IPS DF 19.7 (cell line): ENCODE data around the gene BIRC5.
A peak's percentile ranks its signal among the peaks of the same experiment; 100 is the strongest.
"Not testable (repeated sequence)": the region's sequence is repeated elsewhere in the genome, so short reads cannot be mapped to it uniquely, and the experiment has no call there.

Source experiments
- DNase-seq: peaks from one replicate; pipeline ENCODE4 v3.0.0-alpha.2; 2013; ENCODE audit warnings: low read depth, low spot score

BIRC5 gene

DNA sequence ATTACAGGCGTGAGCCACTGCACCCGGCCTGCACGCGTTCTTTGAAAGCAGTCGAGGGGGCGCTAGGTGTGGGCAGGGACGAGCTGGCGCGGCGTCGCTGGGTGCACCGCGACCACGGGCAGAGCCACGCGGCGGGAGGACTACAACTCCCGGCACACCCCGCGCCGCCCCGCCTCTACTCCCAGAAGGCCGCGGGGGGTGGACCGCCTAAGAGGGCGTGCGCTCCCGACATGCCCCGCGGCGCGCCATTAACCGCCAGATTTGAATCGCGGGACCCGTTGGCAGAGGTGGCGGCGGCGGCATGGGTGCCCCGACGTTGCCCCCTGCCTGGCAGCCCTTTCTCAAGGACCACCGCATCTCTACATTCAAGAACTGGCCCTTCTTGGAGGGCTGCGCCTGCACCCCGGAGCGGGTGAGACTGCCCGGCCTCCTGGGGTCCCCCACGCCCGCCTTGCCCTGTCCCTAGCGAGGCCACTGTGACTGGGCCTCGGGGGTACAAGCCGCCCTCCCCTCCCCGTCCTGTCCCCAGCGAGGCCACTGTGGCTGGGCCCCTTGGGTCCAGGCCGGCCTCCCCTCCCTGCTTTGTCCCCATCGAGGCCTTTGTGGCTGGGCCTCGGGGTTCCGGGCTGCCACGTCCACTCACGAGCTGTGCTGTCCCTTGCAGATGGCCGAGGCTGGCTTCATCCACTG is at the start of gene BIRC5:
TSS of gene BIRC5 (plus strand) at position 238 of the 690 bp plus-strand sequence. CDS start at position 302, 64 bp downstream.
- DNase-seq: peak; percentile 35

DNA sequence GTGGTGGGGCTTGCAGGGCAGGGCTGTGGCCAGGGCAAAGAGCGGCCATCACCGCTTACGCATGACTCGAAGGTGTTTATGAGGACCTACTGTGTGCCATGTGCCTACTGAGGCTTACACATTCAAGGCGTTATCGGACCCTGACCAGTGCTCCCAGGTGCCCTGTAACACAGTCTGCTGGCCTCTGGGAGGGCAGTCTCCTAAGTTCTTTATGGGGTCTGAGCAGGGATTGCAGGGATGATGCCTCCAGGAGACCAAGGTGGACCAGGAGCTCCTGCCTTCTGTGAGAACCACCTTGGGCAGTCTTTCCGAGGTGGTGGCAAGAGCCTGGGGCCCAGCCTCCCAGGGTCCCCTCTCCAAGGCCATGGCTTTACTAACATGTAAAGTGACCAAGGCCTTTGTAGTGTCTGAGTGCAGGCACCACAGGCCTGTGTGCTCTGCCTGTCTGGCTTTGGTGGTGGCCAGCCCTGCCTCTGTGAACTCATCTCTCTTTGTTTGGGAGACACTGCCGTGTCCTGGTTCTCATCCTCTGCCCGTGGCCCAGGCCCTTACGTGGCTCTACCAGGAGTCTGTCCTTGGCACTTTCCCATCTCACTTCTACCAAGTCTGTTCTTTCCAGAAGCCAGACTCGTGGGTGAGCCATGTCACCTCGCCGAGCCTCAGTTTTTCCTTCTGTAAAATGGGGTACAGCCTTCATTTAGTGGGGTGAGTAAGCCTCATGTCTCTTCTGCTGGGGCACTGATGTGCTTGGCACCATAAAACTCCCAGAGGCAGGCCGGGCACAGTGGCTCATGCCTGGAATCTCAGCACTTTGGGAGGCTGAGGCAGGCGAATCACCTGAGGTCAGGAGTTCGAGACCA is 49.1 kb upstream of the BIRC5 start:
- DNase-seq: no peak

DNA sequence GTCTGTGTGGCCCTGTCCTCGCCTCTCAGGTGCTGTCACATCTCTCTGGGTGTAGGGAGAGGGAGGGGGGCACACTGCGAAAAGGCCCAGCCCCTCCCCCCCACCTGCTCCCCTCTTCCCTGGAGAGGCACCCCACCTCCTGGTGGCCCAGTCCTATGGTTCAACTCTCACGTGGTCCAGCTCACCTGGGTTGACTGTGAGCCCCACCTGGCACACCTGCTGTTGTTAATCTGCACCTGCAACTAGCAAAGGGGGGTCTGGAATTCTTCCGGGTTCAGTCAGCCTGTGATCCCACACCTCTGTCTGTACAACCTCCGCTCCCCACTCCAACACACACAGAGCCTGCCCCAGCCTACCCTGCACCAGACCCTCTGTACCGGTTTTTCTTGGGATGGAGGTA is 47.6 kb upstream of the BIRC5 start:
- DNase-seq: no peak

GRCh38 chr17:78168242-78168902 is 45.7 kb upstream of the BIRC5 start, which contains the start of gene SYNGR2:
Gene SYNGR2, plus strand, starts transcription at chr17:78168581. Its CDS starts 36 bp downstream, at chr17:78168617.
- no peak for DNase-seq

DNA sequence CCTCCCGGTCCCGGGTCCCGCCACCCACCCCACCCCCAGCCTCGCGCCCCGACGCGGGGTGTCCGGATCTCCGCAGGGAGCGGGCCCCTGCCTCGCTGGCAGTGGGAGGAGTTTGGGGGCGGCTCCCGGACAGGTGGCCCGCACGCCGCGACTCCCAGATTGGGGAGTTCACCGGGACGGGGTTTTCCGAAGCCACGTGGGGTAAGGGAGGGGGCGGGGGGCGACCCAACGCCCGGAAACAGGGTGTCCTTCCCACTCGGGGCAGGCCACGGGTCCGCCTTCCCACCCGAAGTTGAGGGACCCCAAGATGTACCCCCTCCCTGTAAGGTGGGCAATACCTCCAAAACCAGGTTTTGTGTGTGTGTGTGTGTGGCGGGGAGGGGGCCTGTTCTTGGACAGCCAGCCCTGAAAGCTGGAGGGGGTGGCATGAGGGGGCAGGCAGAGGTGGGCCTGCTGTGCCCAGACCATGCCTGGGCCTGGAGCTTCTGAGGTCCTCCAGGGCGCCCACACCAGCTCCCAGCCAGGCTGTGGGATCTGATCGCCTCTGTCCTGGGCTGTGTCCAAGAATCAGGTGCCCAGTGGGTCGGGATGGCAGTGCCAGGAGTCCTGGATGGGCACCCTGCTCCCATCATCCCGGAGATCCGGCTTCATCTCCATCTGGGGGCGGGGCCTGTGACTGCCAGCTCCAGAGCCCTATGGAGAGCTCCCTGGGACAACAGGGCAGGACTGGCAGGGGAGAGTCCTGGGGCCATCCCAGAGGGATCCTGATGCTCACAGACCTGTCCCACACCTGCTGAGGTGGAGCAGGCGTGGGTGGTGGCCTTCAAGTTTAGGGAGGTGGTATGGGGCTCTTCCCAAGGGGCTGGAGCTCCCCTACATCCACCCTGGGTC is 44.9 kb upstream of the BIRC5 start:
- no peak for DNase-seq

GRCh38 chr17:78170692-78171590 is 43.1 kb upstream of the BIRC5 start:
- no peak for DNase-seq

- DNase-seq: not testable (repeated sequence)
These were observed 42.3 kb upstream of the BIRC5 start for GRCh38 chr17:78171591-78172248.

- DNase-seq: no peak
These were observed 41.6 kb upstream of the BIRC5 start for GRCh38 chr17:78172249-78173051.

DNA sequence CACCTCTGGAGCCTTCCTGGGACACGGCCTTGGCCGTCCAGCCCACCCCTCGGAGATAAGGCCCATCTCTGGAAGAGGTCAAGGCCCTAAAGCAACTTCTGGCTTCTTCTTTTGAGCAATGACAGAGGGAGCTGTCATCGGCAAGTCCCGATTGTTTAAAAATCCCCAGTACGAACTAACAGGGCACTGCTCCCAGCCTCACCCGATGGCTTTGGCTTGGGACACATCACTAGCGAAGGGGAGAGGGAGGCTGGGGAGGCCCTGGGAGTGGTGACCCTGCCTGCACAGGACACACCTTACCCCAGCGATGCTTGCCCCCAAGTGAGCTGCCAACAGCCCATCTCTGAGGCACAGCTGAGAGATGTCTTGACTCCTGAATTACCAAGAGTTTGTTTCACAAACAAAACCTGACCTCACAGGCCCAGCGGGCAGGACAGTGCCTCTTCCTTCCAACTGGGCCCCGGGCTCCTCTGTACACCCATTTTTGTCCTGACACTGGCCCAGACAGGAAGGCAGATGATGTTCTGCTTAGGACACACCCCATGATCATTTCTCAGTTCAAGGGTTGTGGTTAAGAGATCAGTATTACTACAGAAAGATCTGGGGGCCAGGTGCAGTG is 40.8 kb upstream of the BIRC5 start:
- no peak for DNase-seq

DNA sequence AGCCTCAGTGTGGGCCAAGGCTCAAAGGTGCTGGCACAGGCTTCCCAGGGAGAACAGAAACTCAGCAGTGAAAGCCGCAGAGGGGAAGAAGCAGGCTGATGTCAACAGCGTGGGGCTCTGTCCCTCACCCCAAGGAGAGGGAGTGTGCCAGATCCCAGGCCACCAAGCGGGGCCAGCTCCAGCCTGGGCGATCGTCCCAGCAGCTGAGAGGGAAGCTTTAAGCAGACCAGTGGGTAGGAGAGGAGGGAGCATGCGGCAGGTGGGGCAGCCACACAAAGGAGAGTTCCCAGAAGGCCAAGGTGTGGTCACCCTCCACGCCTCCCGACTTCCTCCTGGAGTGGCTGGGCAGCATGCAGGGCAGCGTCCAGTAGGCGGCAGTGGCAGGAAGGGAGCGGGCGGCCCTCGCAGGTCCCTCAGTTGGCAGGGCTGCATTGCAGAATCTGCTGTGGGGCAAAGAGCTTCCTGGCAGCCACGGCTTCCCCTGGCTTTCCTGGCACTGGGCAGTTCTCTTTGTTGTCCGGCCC is 39.6 kb upstream of the BIRC5 start:
- DNase-seq: no peak

DNA sequence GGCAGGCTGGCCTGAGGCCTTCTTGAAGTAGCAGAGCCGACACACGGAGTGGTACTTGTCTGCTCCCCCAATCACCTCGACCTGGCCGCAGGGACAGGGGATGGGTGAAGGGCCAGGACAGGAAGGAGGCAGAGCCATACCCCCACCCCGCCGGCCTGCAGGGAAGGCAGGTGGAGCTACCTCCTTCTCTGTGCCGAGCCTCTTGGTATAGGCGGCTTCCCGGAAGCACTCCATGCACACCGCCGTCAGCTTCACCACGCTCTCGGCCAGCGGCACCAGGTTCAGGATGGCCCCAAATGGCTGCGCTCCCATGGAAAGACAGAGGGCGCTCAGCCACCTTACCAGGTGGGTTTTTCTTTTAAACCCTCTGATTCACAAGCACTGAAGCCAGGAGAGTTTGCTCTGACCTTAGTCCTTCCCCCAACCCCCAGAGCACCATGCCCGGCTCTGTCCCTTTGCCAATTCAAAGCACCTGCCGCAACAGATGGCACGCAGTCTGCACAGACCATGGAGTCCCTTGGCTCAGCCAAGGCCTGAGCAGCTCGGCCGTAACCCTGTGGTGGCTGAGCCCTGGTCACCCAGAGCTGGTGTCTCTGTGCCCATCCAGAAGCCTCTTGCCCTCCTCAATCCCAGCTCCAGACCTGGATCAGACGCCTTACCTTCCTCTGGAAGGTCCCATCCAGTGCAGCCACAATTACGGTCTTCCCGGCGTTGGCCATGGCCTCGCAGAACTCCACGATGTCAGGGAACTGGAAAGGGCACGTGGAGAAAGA is 39.0 kb upstream of the BIRC5 start:
- DNase-seq: no peak

DNA sequence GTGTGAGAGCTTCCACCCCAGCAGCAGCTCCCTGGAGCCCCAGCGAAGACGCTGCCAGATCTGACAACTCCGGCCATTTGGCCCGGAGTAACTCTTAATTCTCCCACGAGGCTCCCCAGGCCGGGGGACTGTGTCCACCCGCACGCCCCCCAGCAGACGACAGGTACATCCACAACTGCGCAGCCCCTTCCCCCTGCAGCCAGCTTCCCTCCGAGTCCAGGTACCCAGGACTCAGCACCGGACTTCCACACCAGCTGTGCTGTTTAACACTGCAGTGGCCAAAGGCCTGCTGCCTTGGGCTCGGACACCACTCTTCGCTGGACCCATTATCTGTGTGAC is 38.4 kb upstream of the BIRC5 start:
- DNase-seq: no peak

GRCh38 chr17:78176548-78177025 is 37.5 kb upstream of the BIRC5 start:
- no peak for DNase-seq

DNA sequence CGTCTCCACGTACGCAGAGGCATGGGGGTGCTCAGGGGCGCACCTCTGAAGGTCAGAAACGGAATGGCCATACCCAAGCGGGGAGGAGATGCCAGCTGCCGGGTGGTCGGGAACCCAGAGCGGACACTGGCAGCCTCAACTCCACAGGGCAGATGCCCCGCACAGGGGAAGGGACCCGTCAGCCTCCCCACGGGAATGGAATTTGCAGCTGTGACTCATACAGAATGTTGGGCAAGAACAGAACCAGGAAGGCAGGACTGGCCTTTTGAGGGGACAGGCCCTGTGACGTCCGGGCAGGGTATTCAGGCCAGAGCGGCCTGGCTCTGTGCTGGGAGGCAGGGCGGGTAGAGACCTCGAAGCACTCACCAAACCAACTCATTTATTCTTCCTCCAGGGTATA is 34.7 kb upstream of the BIRC5 start:
- no peak for DNase-seq

- DNase-seq: no peak
These were observed 34.0 kb upstream of the BIRC5 start for GRCh38 chr17:78180083-78180482.

GRCh38 chr17:78180508-78180907 is 33.5 kb upstream of the BIRC5 start:
- no peak for DNase-seq

GRCh38 chr17:78182504-78182903 is 31.5 kb upstream of the BIRC5 start:
- no peak for DNase-seq
